Glutamatergic neuron (in vitro differentiated cells): ENCODE data around the gene MUCL1. TPM values are rescaled to one million over a fixed set of nuclear protein-coding genes. Genes with fewer than 3 reads are reported as not detected.
"Not testable (repeated sequence)": the region's sequence is repeated elsewhere in the genome, so short reads cannot be mapped to it uniquely, and the experiment has no call there.

Source experiments
- DNase-seq: peaks from one replicate; pipeline ENCODE4 v3.0.0; 2022
- H3K27ac Mint-ChIP-seq: one replicate; pipeline ENCODE4 v1.8.0; 2020; ENCODE audit warnings: mild to moderate bottlenecking, mixed read lengths, inconsistent platforms; ENCODE audit not compliant: unreplicated experiment
- H3K27me3 Mint-ChIP-seq: one replicate; pipeline ENCODE4 v1.8.0; 2020; ENCODE audit warnings: mild to moderate bottlenecking, moderate library complexity, mixed read lengths, inconsistent platforms; ENCODE audit not compliant: unreplicated experiment
- H3K36me3 Mint-ChIP-seq: one replicate; pipeline ENCODE4 v1.8.0; 2020; ENCODE audit warnings: mild to moderate bottlenecking, mixed read lengths, inconsistent platforms; ENCODE audit not compliant: unreplicated experiment
- H3K4me1 Mint-ChIP-seq: one replicate; pipeline ENCODE4 v1.8.0; 2020; ENCODE audit warnings: mild to moderate bottlenecking, low read depth, mixed read lengths, inconsistent platforms; ENCODE audit not compliant: unreplicated experiment
- H3K4me3 Mint-ChIP-seq: one replicate; pipeline ENCODE4 v1.8.0; 2020; ENCODE audit warnings: mild to moderate bottlenecking, mixed read lengths, inconsistent platforms; ENCODE audit not compliant: unreplicated experiment
- H3K9me3 Mint-ChIP-seq: one replicate; pipeline ENCODE4 v1.8.0; 2020; ENCODE audit warnings: mild to moderate bottlenecking, moderate library complexity, mixed read lengths, inconsistent platforms; ENCODE audit not compliant: unreplicated experiment
- total RNA-seq: library from RNA; stranded (reverse); fragmentation: NEBNext Ultra II Directional; extraction: Animal tissue kit (Norgen Biotek cat#: 25700); gene quantifications from one replicate; pipeline ENCODE4 v1.2.1, GENCODE V29; 2021; ENCODE audit not compliant: unreplicated experiment
- TF ChIP-seq, protein P1 (sequence below): fragments of 200-600 bp; sonication (generic); IDR thresholded peaks from one replicate; pipeline ENCODE4 v1.5.0; 2021; ENCODE audit not compliant: partially characterized antibody, unreplicated experiment

The MUCL1 gene
- total RNA-seq, 1 donor from 2014 or later, result not detected

GRCh38 chr12:54870048-54870447, 15.7 kb downstream of the MUCL1 start:
- Mint-ChIP-seq H3K9me3 (no peaks in the 10 kb centered on the region), H3K4me1 (no peaks in the 10 kb centered on the region), H3K27ac (no peak overlapping the region), H3K36me3 (no peaks in the 10 kb centered on the region), H3K27me3 (no peaks in the 10 kb centered on the region), H3K4me3 (no peak overlapping the region)
- DNase-seq, result no peak
- TF ChIP-seq, protein P1, sequence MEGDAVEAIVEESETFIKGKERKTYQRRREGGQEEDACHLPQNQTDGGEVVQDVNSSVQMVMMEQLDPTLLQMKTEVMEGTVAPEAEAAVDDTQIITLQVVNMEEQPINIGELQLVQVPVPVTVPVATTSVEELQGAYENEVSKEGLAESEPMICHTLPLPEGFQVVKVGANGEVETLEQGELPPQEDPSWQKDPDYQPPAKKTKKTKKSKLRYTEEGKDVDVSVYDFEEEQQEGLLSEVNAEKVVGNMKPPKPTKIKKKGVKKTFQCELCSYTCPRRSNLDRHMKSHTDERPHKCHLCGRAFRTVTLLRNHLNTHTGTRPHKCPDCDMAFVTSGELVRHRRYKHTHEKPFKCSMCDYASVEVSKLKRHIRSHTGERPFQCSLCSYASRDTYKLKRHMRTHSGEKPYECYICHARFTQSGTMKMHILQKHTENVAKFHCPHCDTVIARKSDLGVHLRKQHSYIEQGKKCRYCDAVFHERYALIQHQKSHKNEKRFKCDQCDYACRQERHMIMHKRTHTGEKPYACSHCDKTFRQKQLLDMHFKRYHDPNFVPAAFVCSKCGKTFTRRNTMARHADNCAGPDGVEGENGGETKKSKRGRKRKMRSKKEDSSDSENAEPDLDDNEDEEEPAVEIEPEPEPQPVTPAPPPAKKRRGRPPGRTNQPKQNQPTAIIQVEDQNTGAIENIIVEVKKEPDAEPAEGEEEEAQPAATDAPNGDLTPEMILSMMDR, result no peak

GRCh38 chr12:54870617-54871016, 16.3 kb downstream of the MUCL1 start:
- DNase-seq, result no peak
- Mint-ChIP-seq H3K4me3 (no peak overlapping the region), H3K9me3 (no peaks in the 10 kb centered on the region), H3K27me3 (no peaks in the 10 kb centered on the region), H3K27ac (no peak overlapping the region), H3K36me3 (no peaks in the 10 kb centered on the region), H3K4me1 (no peaks in the 10 kb centered on the region)
- TF ChIP-seq, protein P1, result no peak

DNA sequence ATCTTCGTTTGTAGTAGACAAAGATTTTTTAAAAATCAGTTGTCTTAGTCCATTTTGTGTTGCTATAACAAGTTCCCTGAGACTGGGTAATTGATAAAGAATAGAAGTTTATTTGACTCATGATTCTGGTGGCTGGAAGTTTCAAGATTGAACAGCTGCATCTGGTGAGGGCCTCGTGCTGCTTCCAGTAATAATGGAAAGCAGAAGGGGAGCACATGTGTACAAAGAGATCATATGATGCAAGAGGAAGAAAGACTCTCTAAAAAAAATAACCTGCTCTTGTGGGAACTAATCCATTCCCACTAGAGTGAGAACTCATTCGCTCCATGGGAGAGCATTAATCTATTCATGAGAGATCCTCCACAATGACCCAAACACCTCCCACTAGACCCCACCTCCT, 24.8 kb downstream of the MUCL1 start:
- Mint-ChIP-seq H3K36me3 (no peaks in the 10 kb centered on the region), H3K27ac (peak overlapping the region; percentile 24), H3K4me1 (peaks cover 5% of the 10 kb centered on the region), H3K4me3 (no peak overlapping the region), H3K27me3 (no peaks in the 10 kb centered on the region), H3K9me3 (peaks cover 3% of the 10 kb centered on the region)
- TF ChIP-seq, protein P1, result no peak
- DNase-seq, result no peak

- no peak overlapping the region for H3K4me3 Mint-ChIP-seq
- peaks cover 3% of the 10 kb centered on the region for H3K9me3 Mint-ChIP-seq
- H3K36me3 Mint-ChIP-seq, result no peaks in the 10 kb centered on the region
- peak overlapping the region; percentile 24 for H3K27ac Mint-ChIP-seq
- no peak for DNase-seq
- no peaks in the 10 kb centered on the region for H3K27me3 Mint-ChIP-seq
- H3K4me1 Mint-ChIP-seq, result peaks cover 5% of the 10 kb centered on the region
- TF ChIP-seq, protein P1, result no peak
Observed at GRCh38 chr12:54879579-54879978, 25.3 kb downstream of the MUCL1 start.

DNA sequence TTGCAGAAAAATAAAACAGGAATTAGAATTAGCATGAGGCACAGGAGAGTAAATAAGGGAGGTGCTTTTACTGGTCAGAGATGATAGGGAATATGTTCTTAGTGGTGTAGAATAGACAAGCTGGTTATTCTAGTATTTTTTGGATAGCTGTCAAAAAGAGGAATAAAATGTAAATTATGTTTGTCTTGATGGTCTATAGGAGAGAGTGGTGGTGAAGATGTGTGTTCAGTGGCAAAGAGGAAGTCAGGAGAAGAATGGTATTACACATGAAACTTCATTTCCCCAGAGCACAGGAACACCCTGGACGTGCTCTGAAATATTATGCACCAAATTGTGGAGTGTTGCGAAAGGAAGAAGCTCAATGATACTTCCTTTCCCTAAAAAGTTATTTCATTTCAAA, 27.8 kb downstream of the MUCL1 start:
- H3K4me3 Mint-ChIP-seq, result no peak overlapping the region
- H3K9me3 Mint-ChIP-seq, result peaks cover 5% of the 10 kb centered on the region
- no peak overlapping the region for H3K27ac Mint-ChIP-seq
- TF ChIP-seq, protein P1, result no peak
- no peaks in the 10 kb centered on the region for H3K27me3 Mint-ChIP-seq
- DNase-seq, result no peak
- peaks cover 5% of the 10 kb centered on the region for H3K4me1 Mint-ChIP-seq
- H3K36me3 Mint-ChIP-seq, result no peaks in the 10 kb centered on the region

DNA sequence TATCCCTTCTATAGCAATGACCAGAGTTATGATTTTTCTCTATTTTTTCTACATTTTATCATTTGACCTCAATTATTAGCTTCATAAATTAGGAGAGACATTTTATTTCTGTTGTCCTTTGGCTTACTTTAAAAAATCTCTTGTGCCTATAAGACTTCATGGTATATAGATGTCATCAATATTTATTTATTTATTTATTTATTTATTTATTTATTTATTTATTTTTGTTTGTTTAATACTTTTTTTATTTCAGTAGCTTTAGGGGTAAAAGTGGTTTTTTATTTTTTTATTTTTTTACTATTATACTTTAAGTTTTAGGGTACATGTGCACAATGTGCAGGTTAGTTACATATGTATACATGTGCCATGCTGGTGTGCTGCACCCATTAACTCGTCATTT, 28.3 kb downstream of the MUCL1 start:
- H3K36me3 Mint-ChIP-seq, H3K4me3 Mint-ChIP-seq, H3K27ac Mint-ChIP-seq, DNase-seq, H3K9me3 Mint-ChIP-seq, H3K4me1 Mint-ChIP-seq, H3K27me3 Mint-ChIP-seq: not testable (repeated sequence)

GRCh38 chr12:54888428-54888827, 34.1 kb downstream of the MUCL1 start:
- H3K36me3 Mint-ChIP-seq, H3K9me3 Mint-ChIP-seq, H3K27me3 Mint-ChIP-seq, H3K27ac Mint-ChIP-seq, H3K4me3 Mint-ChIP-seq: not testable (repeated sequence)
- H3K4me1 Mint-ChIP-seq, result peaks cover 18% of the 10 kb centered on the region
- peak; percentile 10 for DNase-seq
